ENCODE data around the gene SF3B1. TPM values are rescaled to one million over a fixed set of nuclear protein-coding genes. Genes with fewer than 3 reads are reported as not detected.

Gene SF3B1
- total and polyA plus RNA-seq, 2 donors (not counting 1 experiment from before 2014, with no cell fraction given): 524 to 722 TPM

GRCh38 chr2:197353393-197354168 is 81.2 kb downstream of the SF3B1 start:
- no peak overlapping the region for H3K9ac ChIP-seq (ENCODE audit: low read length)
- Mint-ChIP-seq H3K27me3 (no peaks in the 10 kb centered on the region), H3K27ac (no peak overlapping the region), H3K4me1 (no peaks in the 10 kb centered on the region), H3K9me3 (ENCODE audit: insufficient read depth) (no peaks in the 10 kb centered on the region), H3K4me3 (no peak overlapping the region)
- POLR2A ChIA-PET: no interaction called here
- ATAC-seq (ENCODE audit: low read depth) (no peak), DNase-seq (no peak)
- no peaks in the 10 kb centered on the region for H3K36me3 ChIP-seq (replicated peaks in 1 of 2; ENCODE audit: control extremely low read depth in 1 of 2, control insufficient read depth in 1 of 2, extremely low read depth in 1 of 2, insufficient read depth in 2 of 2, low read length in 1 of 2)
- 56% methylated on average over 1 of the region's 3 CpGs for WGBS (ENCODE audit: insufficient coverage)
- no peaks in the 10 kb centered on the region for H3K79me2 ChIP-seq (ENCODE audit: control insufficient read depth, insufficient read depth, low read length)
- no peak for TF ChIP-seq EZH2 (IDR thresholded peaks at IDR 0.05; ENCODE audit: borderline replicate concordance, insufficient read depth, low read depth, low read length, poor library complexity, severe bottlenecking)
- no peak for TF ChIP-seq CTCF (IDR thresholded peaks at IDR 0.05)
- no peaks in the 10 kb centered on the region for H4K20me1 ChIP-seq (ENCODE audit: control insufficient read depth, insufficient read depth, low read length, poor library complexity, severe bottlenecking)
- H3K4me3 ChIP-seq (ENCODE audit: control extremely low read depth in 1 of 5, extremely low read depth in 1 of 5, insufficient read depth in 1 of 5, low read depth in 2 of 5, low read length in 4 of 5): no peak overlapping the region
- H3K27ac ChIP-seq (ENCODE audit: low read length in 2 of 2): no peak overlapping the region
- H3K4me2 ChIP-seq (replicated peaks; ENCODE audit: low read depth, low read length, poor library complexity, severe bottlenecking): no peak overlapping the region
- no peaks in the 10 kb centered on the region for H3K4me1 ChIP-seq (ENCODE audit: control insufficient read depth in 2 of 2, insufficient read depth in 2 of 2, low read length in 2 of 2)
- H2AFZ ChIP-seq (ENCODE audit: insufficient read depth, low read depth, low read length, poor library complexity, severe bottlenecking): no peak overlapping the region
- no peaks in the 10 kb centered on the region for H3K27me3 ChIP-seq (replicated peaks in 1 of 4; ENCODE audit: control extremely low read depth in 1 of 4, control insufficient read depth in 3 of 4, insufficient read depth in 4 of 4, low read length in 3 of 4)
- H3K9me3 ChIP-seq (ENCODE audit: control extremely low read depth in 1 of 3, control insufficient read depth in 2 of 3, insufficient read depth in 1 of 3, low read length in 2 of 3): no peaks in the 10 kb centered on the region
- CTCF ChIA-PET: interaction anchor here (0.6 to 1.2 kb wide), 2 partner anchors 23 to 240 kb away, joined by 3 to 4 read pairs; no protein-coding TSS in a partner anchor
- intact Hi-C loops (cut with micrococcal nuclease): no loop called here

- Mint-ChIP-seq H3K27ac (no peak overlapping the region), H3K4me1 (no peaks in the 10 kb centered on the region), H3K9me3 (ENCODE audit: insufficient read depth) (no peaks in the 10 kb centered on the region), H3K27me3 (no peaks in the 10 kb centered on the region), H3K4me3 (no peak overlapping the region)
- H3K4me3 ChIP-seq (ENCODE audit: control extremely low read depth in 1 of 5, extremely low read depth in 1 of 5, insufficient read depth in 1 of 5, low read depth in 2 of 5, low read length in 4 of 5): no peak overlapping the region
- POLR2A ChIA-PET: no interaction called here
- H3K27me3 ChIP-seq (replicated peaks in 1 of 4; ENCODE audit: control extremely low read depth in 1 of 4, control insufficient read depth in 3 of 4, insufficient read depth in 4 of 4, low read length in 3 of 4): no peaks in the 10 kb centered on the region
- H3K36me3 ChIP-seq (replicated peaks in 1 of 2; ENCODE audit: control extremely low read depth in 1 of 2, control insufficient read depth in 1 of 2, extremely low read depth in 1 of 2, insufficient read depth in 2 of 2, low read length in 1 of 2): no peaks in the 10 kb centered on the region
- no peaks in the 10 kb centered on the region for H4K20me1 ChIP-seq (ENCODE audit: control insufficient read depth, insufficient read depth, low read length, poor library complexity, severe bottlenecking)
- intact Hi-C loops (cut with micrococcal nuclease): no loop called here
- ATAC-seq (ENCODE audit: low read depth) (no peak), DNase-seq (no peak)
- no peaks in the 10 kb centered on the region for H3K9me3 ChIP-seq (ENCODE audit: control extremely low read depth in 1 of 3, control insufficient read depth in 2 of 3, insufficient read depth in 1 of 3, low read length in 2 of 3)
- no peak overlapping the region for H3K27ac ChIP-seq (ENCODE audit: low read length in 2 of 2)
- no peaks in the 10 kb centered on the region for H3K79me2 ChIP-seq (ENCODE audit: control insufficient read depth, insufficient read depth, low read length)
- H3K9ac ChIP-seq (ENCODE audit: low read length): no peak overlapping the region
- no peak for TF ChIP-seq EZH2 (IDR thresholded peaks at IDR 0.05; ENCODE audit: borderline replicate concordance, insufficient read depth, low read depth, low read length, poor library complexity, severe bottlenecking)
- TF ChIP-seq CTCF (IDR thresholded peaks at IDR 0.05): no peak
- no peak overlapping the region for H3K4me2 ChIP-seq (replicated peaks; ENCODE audit: low read depth, low read length, poor library complexity, severe bottlenecking)
- WGBS (ENCODE audit: insufficient coverage): 100% methylated on average over 1 of the region's 2 CpGs
- H3K4me1 ChIP-seq (ENCODE audit: control insufficient read depth in 2 of 2, insufficient read depth in 2 of 2, low read length in 2 of 2): no peaks in the 10 kb centered on the region
- CTCF ChIA-PET: no interaction called here
- no peak overlapping the region for H2AFZ ChIP-seq (ENCODE audit: insufficient read depth, low read depth, low read length, poor library complexity, severe bottlenecking)
These were observed 85.1 kb downstream of the SF3B1 start for GRCh38 chr2:197349699-197350098.
